Large intestine (tissue), 3 donors: ENCODE results near the gene NSUN3. TPM values are rescaled to one million over a fixed set of nuclear protein-coding genes. Genes with fewer than 3 reads are reported as not detected.
"Not testable (repeated sequence)": the region's sequence is repeated elsewhere in the genome, so short reads cannot be mapped to it uniquely, and the experiment has no call there.

ENCODE experiments used
- DNase-seq, 2 donors: peaks; one replicate each; pipeline versions ENCODE4 v3.0.0 to v3.0.0-alpha.2; 2013
- H3K27ac ChIP-seq: one replicate; pipeline ENCODE4 v1.5.1; 2013; ENCODE audit warnings: low read length
- H3K27me3 ChIP-seq: 2 replicates; pipeline ENCODE4 v1.6.1; 2013; ENCODE audit warnings: low read length; ENCODE audit not compliant: control insufficient read depth, insufficient read depth
- H3K36me3 ChIP-seq: 2 replicates; pipeline ENCODE4 v1.6.1; 2013; ENCODE audit warnings: low read length; ENCODE audit not compliant: control insufficient read depth, insufficient read depth
- H3K4me1 ChIP-seq: one replicate; pipeline ENCODE4 v1.6.1; 2013; ENCODE audit warnings: low read length; ENCODE audit not compliant: control insufficient read depth, insufficient read depth
- H3K4me3 ChIP-seq: one replicate; pipeline ENCODE4 v1.5.1; 2013; ENCODE audit warnings: low read length
- H3K9me3 ChIP-seq: one replicate; pipeline ENCODE4 v1.6.1; 2013; ENCODE audit warnings: mild to moderate bottlenecking, low read depth, low read length, moderate library complexity; ENCODE audit not compliant: control insufficient read depth
- WGBS: methylation state at CpG from one replicate; pipeline ENCODE4 v1.1.5; 2013; ENCODE audit warnings: low lambda C conversion rate; ENCODE audit not compliant: insufficient coverage; 5-methylcytosine and 5-hydroxymethylcytosine counted together
- polyA plus RNA-seq: library from polyadenylated mRNA; unstranded; fragments of 120-200 nt; gene quantifications from one replicate; pipeline ENCODE4 v1.2.1, GENCODE V29; 2013

Gene NSUN3
- polyA plus RNA-seq, 1 donor: 11.8 TPM

GRCh38 chr3:94066506-94067500 lies 3.9 kb downstream of the NSUN3 start:
- Histone ChIP-seq H3K4me1 (peaks cover 6% of the 10 kb centered on the region), H3K4me3 (no peak overlapping the region), H3K27me3 (no peaks in the 10 kb centered on the region), H3K9me3 (no peaks in the 10 kb centered on the region), H3K36me3 (peaks cover 13% of the 10 kb centered on the region), H3K27ac (no peak overlapping the region)
- DNase-seq: no peak
- no CpG with 5 or more reads among the region's 6 CpGs for WGBS

- 80% methylated on average over 2 of the region's 4 CpGs for WGBS
Observed at GRCh38 chr3:94069194-94069813, 6.4 kb downstream of the NSUN3 start.

GRCh38 chr3:94070341-94070911 lies 7.6 kb downstream of the NSUN3 start:
- no peaks in the 10 kb centered on the region for H3K27me3 ChIP-seq
- H3K27ac ChIP-seq: no peak overlapping the region
- no CpG with 5 or more reads among the region's 6 CpGs for WGBS
- H3K9me3 ChIP-seq: no peaks in the 10 kb centered on the region
- H3K4me1 ChIP-seq: no peaks in the 10 kb centered on the region
- no peak for DNase-seq
- no peak overlapping the region for H3K4me3 ChIP-seq
- peaks cover 20% of the 10 kb centered on the region for H3K36me3 ChIP-seq

More at GRCh38 chr3:94069194-94069813, 6.4 kb downstream of the NSUN3 start:
- H3K9me3 ChIP-seq: no peaks in the 10 kb centered on the region
- H3K4me1 ChIP-seq: no peaks in the 10 kb centered on the region
- no peak for DNase-seq
- no peaks in the 10 kb centered on the region for H3K27me3 ChIP-seq
- H3K36me3 ChIP-seq: peaks cover 20% of the 10 kb centered on the region
- H3K4me3 ChIP-seq: no peak overlapping the region
- H3K27ac ChIP-seq: no peak overlapping the region

- H3K9me3 ChIP-seq: no peaks in the 10 kb centered on the region
- peaks cover 25% of the 10 kb centered on the region for H3K36me3 ChIP-seq
- H3K27me3 ChIP-seq: no peaks in the 10 kb centered on the region
- H3K4me1 ChIP-seq: no peaks in the 10 kb centered on the region
- DNase-seq: no peak
- H3K27ac ChIP-seq: no peak overlapping the region
- no peak overlapping the region for H3K4me3 ChIP-seq
- WGBS: no CpG with 5 or more reads among the region's 4 CpGs
Observed at GRCh38 chr3:94071713-94072284, 8.9 kb downstream of the NSUN3 start.

- Histone ChIP-seq H3K9me3 (no peaks in the 10 kb centered on the region), H3K27ac (no peak overlapping the region), H3K4me1 (no peaks in the 10 kb centered on the region), H3K36me3 (peaks cover 17% of the 10 kb centered on the region), H3K27me3 (no peaks in the 10 kb centered on the region), H3K4me3 (no peak overlapping the region)
- no CpG with 5 or more reads among the region's 3 CpGs for WGBS
- no peak for DNase-seq
Observed at GRCh38 chr3:94076055-94076454, 13.2 kb downstream of the NSUN3 start.

GRCh38 chr3:94080552-94080951 lies 17.7 kb downstream of the NSUN3 start:
- H3K4me1 ChIP-seq, H3K27me3 ChIP-seq, H3K4me3 ChIP-seq, H3K27ac ChIP-seq, DNase-seq, H3K9me3 ChIP-seq: not testable (repeated sequence)
- WGBS: no CpG with 5 or more reads among the region's 5 CpGs
- peaks cover 21% of the 10 kb centered on the region for H3K36me3 ChIP-seq

GRCh38 chr3:94081884-94082283 lies 19.0 kb downstream of the NSUN3 start:
- H3K36me3 ChIP-seq: peaks cover 18% of the 10 kb centered on the region
- H3K27ac ChIP-seq: no peak overlapping the region
- H3K4me1 ChIP-seq: no peaks in the 10 kb centered on the region
- no peak overlapping the region for H3K4me3 ChIP-seq
- WGBS: 0% methylated on average over 1 of the region's 5 CpGs
- DNase-seq: no peak
- H3K27me3 ChIP-seq: no peaks in the 10 kb centered on the region
- no peaks in the 10 kb centered on the region for H3K9me3 ChIP-seq

DNA sequence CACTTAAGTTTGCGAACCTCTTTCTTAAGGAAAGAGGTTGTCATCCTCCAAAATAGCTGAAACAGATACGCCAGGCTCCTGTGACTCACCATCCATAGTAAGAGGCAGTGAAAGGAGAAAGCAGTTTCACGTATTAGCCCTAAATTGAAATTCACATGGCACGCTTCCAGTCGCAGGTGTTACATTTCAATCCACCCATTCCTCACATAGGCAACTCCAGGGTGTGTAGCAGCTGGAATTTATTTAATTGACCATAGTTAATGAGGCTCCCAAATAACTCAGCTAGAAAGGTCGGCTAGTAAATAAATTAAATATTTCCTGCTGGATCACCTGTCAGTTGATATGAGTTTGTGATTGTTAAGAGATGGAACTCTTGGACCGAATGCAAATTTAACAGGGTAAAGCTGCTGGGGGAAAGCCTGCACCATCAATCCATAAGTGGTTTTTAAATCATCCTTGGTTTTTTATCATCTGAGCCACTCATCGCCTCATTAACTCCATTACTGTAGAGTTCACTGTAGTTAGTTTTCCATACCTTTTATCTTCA lies 19.6 kb downstream of the NSUN3 start:
- no peak for DNase-seq

DNA sequence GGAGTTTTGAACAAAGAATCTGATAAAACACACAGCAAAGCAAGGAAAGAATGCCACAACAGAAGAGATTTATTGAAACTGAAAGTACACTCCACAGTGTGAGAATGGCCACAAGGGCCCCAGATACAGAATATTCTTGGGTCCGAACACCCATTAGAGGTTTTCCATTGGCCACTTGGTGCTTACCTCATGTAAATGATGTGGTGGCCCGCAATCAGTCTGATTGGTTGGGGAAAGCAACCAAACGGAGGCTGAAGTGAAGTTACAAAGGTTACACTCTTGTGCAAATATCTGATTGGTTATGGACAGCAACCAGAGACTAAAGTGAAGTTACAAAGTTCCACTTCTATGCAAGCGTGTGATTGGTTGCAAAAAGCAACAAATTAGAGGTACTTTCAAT lies 20.4 kb downstream of the NSUN3 start:
- H3K27me3 ChIP-seq: no peaks in the 10 kb centered on the region
- WGBS: 100% methylated on average over 1 of the region's 4 CpGs
- H3K36me3 ChIP-seq: peaks cover 18% of the 10 kb centered on the region
- DNase-seq: peak in 1 of 2 donors; percentile 14
- H3K4me1 ChIP-seq: no peaks in the 10 kb centered on the region
- H3K27ac ChIP-seq: no peak overlapping the region
- no peaks in the 10 kb centered on the region for H3K9me3 ChIP-seq
- no peak overlapping the region for H3K4me3 ChIP-seq

More for the DNA sequence above, 19.6 kb downstream of the NSUN3 start:
- Histone ChIP-seq H3K27ac (no peak overlapping the region), H3K9me3 (no peaks in the 10 kb centered on the region), H3K4me3 (no peak overlapping the region), H3K4me1 (no peaks in the 10 kb centered on the region), H3K27me3 (no peaks in the 10 kb centered on the region), H3K36me3 (peaks cover 18% of the 10 kb centered on the region)
- WGBS: 100% methylated on average over 2 of the region's 8 CpGs

GRCh38 chr3:94089126-94089525 lies 26.3 kb downstream of the NSUN3 start:
- no peak for DNase-seq
- Histone ChIP-seq H3K4me1 (no peaks in the 10 kb centered on the region), H3K4me3 (no peak overlapping the region), H3K27ac (no peak overlapping the region), H3K9me3 (no peaks in the 10 kb centered on the region), H3K36me3 (peaks cover 21% of the 10 kb centered on the region), H3K27me3 (no peaks in the 10 kb centered on the region)
- no CpG with 5 or more reads among the region's 1 CpG for WGBS
